GM20000 (cell line): ENCODE measurements around the gene DDX46.

Source experiments
- DNase-seq: peaks from one replicate; pipeline ENCODE4 v3.0.0; 2012; ENCODE audit warnings: low spot score
- CTCF ChIP-seq: IDR thresholded peaks from 2 replicates; pipeline ENCODE4 v1.5.1; 2012; ENCODE audit warnings: mild to moderate bottlenecking, control low read depth; ENCODE audit errors: extremely low read depth, missing control alignments

DDX46 gene

GRCh38 chr5:134817006-134817405, 58.4 kb downstream of the DDX46 start:
- TF ChIP-seq CTCF: no peak
- no peak for DNase-seq

GRCh38 chr5:134818776-134819175, 60.2 kb downstream of the DDX46 start:
- no peak for TF ChIP-seq CTCF
- DNase-seq: no peak

DNA sequence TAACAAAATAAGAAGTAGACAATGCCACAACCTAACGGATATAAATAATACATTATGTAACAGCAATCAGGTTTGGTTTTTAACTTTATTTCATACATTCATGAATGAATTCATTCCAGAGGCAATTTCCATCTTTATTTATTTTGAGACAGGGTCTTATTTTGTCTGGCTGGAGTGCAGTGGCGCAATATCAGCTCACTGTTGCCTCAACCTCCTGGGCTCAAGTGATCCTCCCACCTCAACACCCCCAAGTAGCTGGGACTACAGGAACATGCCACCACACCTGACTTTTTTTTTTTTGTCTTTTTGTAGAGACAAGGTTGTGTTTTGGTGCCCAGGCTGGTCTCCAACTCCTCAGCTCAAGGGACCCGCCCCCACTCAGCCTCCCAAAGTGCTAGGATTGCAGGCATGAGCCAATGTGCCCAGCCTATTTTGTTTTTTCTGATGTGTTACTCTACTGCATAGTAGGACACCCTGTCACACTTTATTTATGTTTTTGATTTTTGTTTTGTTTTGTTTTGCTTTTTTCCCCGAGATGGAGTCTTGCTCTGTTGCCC, 60.9 kb downstream of the DDX46 start:
- DNase-seq: no peak
- TF ChIP-seq CTCF: no peak

GRCh38 chr5:134821841-134822240, 63.3 kb downstream of the DDX46 start:
- TF ChIP-seq CTCF: no peak
- no peak for DNase-seq

GRCh38 chr5:134824681-134825080, 66.1 kb downstream of the DDX46 start:
- no peak for DNase-seq
- no peak for TF ChIP-seq CTCF

GRCh38 chr5:134825212-134825611, 66.6 kb downstream of the DDX46 start:
- TF ChIP-seq CTCF: no peak
- no peak for DNase-seq

- no peak for DNase-seq
- no peak for TF ChIP-seq CTCF
Measured at GRCh38 chr5:134833340-134834032, 74.9 kb downstream of the DDX46 start.
